Endothelial cell of umbilical vein (primary cell): ENCODE data around the gene TBATA.

Source experiments
- CTCF ChIP-seq, 2 donors: IDR thresholded peaks; 1 replicate in 1 of 2; 2 replicates in 1 of 2; pipeline ENCODE4 v1.5.1; 2011; ENCODE audit warnings: low read length in 2 of 2, mild to moderate bottlenecking in 2 of 2, moderate library complexity in 2 of 2, control low read depth in 1 of 2, inconsistent platforms in 1 of 2, low read depth in 1 of 2; ENCODE audit not compliant: insufficient read depth in 1 of 2; ENCODE audit errors: extremely low read depth in 1 of 2
- EZH2 ChIP-seq: IDR thresholded peaks from 2 replicates; pipeline ENCODE4 v1.6.1; 2012; ENCODE audit warnings: borderline replicate concordance, low read depth, mild to moderate bottlenecking, moderate library complexity, low read length, inconsistent platforms; ENCODE audit not compliant: severe bottlenecking
- TF ChIP-seq, protein P1 (sequence below): IDR thresholded peaks from 2 replicates; pipeline ENCODE4 v1.6.1; 2011; ENCODE audit not compliant: insufficient read depth, insufficient read length

GRCh38 chr10:70738006-70738760 is 47.0 kb downstream of the TBATA start:
- TF ChIP-seq CTCF (IDR thresholded peaks at IDR 0.05; ENCODE audit: extremely low read depth in 1 of 2, insufficient read depth in 1 of 2, low read depth in 1 of 2, low read length in 2 of 2) (no peak), EZH2 (no peak)
- TF ChIP-seq, protein P1, sequence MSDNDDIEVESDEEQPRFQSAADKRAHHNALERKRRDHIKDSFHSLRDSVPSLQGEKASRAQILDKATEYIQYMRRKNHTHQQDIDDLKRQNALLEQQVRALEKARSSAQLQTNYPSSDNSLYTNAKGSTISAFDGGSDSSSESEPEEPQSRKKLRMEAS, result no peak
